CD14-positive monocyte (primary cell): ENCODE results near the gene C5AR2. TPM values are rescaled to one million over a fixed set of nuclear protein-coding genes. Genes with fewer than 3 reads are reported as not detected.
"Not testable (repeated sequence)": the region's sequence is repeated elsewhere in the genome, so short reads cannot be mapped to it uniquely, and the experiment has no call there.

Experiments used
- DNase-seq, 3 donors: peaks; one replicate each; pipeline ENCODE4 v3.0.0-alpha.2; 2011 to 2022
- H2AFZ ChIP-seq: 2 replicates; pipeline ENCODE4 v1.6.0; 2012; ENCODE audit warnings: mild to moderate bottlenecking, low read depth, low read length, inconsistent platforms; ENCODE audit not compliant: insufficient read depth, poor library complexity, severe bottlenecking
- H3K27ac ChIP-seq, 2 donors: 1 replicate in 1 of 2; 2 replicates in 1 of 2; pipeline ENCODE4 v1.5.1; 2012 to 2013; ENCODE audit warnings: low read length in 2 of 2, control low read depth in 1 of 2, inconsistent platforms in 1 of 2, low read depth in 1 of 2, mild to moderate bottlenecking in 1 of 2
- H3K27me3 ChIP-seq, 2 donors: one replicate each; pipeline versions ENCODE4 v1.6.0 to v1.6.1; 2011 to 2013; ENCODE audit warnings: low read length in 2 of 2; ENCODE audit not compliant: control insufficient read depth in 2 of 2, insufficient read depth in 2 of 2
- H3K36me3 ChIP-seq, 2 donors: replicated peaks in 1 of 2; 1 replicate in 1 of 2; 2 replicates in 1 of 2; pipeline versions ENCODE4 v1.5.1 to v1.6.1; 2012 to 2013; ENCODE audit warnings: low read length in 2 of 2, control low read depth in 1 of 2, inconsistent platforms in 1 of 2, mild to moderate bottlenecking in 1 of 2; ENCODE audit not compliant: insufficient read depth in 2 of 2, control insufficient read depth in 1 of 2
- H3K4me1 ChIP-seq, 2 donors: 1 replicate in 1 of 2; 2 replicates in 1 of 2; pipeline versions ENCODE4 v1.5.1 to v1.6.1; 2012 to 2013; ENCODE audit warnings: low read length in 2 of 2, control low read depth in 1 of 2, inconsistent platforms in 1 of 2, mild to moderate bottlenecking in 1 of 2, moderate library complexity in 1 of 2; ENCODE audit not compliant: insufficient read depth in 2 of 2, control insufficient read depth in 1 of 2
- H3K4me2 ChIP-seq: replicated peaks from 2 replicates; pipeline ENCODE3; 2012; ENCODE audit warnings: low read length, moderate library complexity, mild to moderate bottlenecking; ENCODE audit not compliant: poor library complexity, severe bottlenecking; ENCODE audit errors: extremely low read depth
- H3K4me3 ChIP-seq, 3 experiments: fragments of 200-600 bp in 1 of 3; sonication (generic) in 1 of 3; replicated peaks in 1 of 3; 1 replicate in 2 of 3; 2 replicates in 1 of 3; pipeline ENCODE4 v1.5.1; 2011 to 2013; ENCODE audit warnings: low read length in 3 of 3, mild to moderate bottlenecking in 3 of 3, control low read depth in 2 of 3, low read depth in 2 of 3, inconsistent platforms in 1 of 3, moderate library complexity in 1 of 3
- H3K79me2 ChIP-seq: 2 replicates; pipeline ENCODE4 v1.6.0; 2012; ENCODE audit warnings: mild to moderate bottlenecking, control low read depth, inconsistent platforms, low read length, moderate library complexity; ENCODE audit not compliant: insufficient read depth
- H3K9ac ChIP-seq: 2 replicates; pipeline ENCODE4 v1.6.0; 2017; ENCODE audit warnings: low read length, mild to moderate bottlenecking; ENCODE audit not compliant: insufficient read depth, poor library complexity, severe bottlenecking
- H3K9me3 ChIP-seq, 2 donors: replicated peaks in 1 of 2; 1 replicate in 1 of 2; 2 replicates in 1 of 2; pipeline versions ENCODE4 v1.5.1 to v1.6.1; 2012 to 2013; ENCODE audit warnings: low read length in 2 of 2, control low read depth in 1 of 2; ENCODE audit not compliant: control insufficient read depth in 1 of 2, insufficient read depth in 1 of 2
- H4K20me1 ChIP-seq: 2 replicates; pipeline ENCODE4 v1.6.0; 2012; ENCODE audit warnings: mild to moderate bottlenecking, low read length, control low read depth, moderate library complexity; ENCODE audit not compliant: insufficient read depth
- H3K27ac Mint-ChIP-seq, 7 donors: one replicate each; pipeline ENCODE4 v1.8.0; 2020; ENCODE audit warnings: mild to moderate bottlenecking in 7 of 7, mixed read lengths in 7 of 7, moderate library complexity in 6 of 7, inconsistent platforms in 2 of 7
- H3K27me3 Mint-ChIP-seq, 3 donors: one replicate each; pipeline ENCODE4 v1.8.0; 2021 to 2022; ENCODE audit warnings: low read depth in 3 of 3, mild to moderate bottlenecking in 3 of 3, mixed read lengths in 3 of 3, moderate library complexity in 3 of 3, inconsistent platforms in 1 of 3
- H3K36me3 Mint-ChIP-seq, 2 donors: one replicate each; pipeline ENCODE4 v1.8.0; 2020; ENCODE audit warnings: mixed read lengths in 2 of 2, inconsistent platforms in 1 of 2, mild to moderate bottlenecking in 1 of 2
- H3K4me1 Mint-ChIP-seq: one replicate; pipeline ENCODE4 v1.8.0; 2020; ENCODE audit warnings: mild to moderate bottlenecking, mixed read lengths
- H3K4me3 Mint-ChIP-seq, 2 donors: one replicate each; pipeline ENCODE4 v1.8.0; 2020; ENCODE audit warnings: mild to moderate bottlenecking in 2 of 2, mixed read lengths in 2 of 2, moderate library complexity in 1 of 2
- H3K9me3 Mint-ChIP-seq, 7 donors: one replicate each; pipeline ENCODE4 v1.8.0; 2020 to 2022; ENCODE audit warnings: mixed read lengths in 7 of 7, mild to moderate bottlenecking in 6 of 7, moderate library complexity in 6 of 7, inconsistent platforms in 2 of 7
- CTCF ChIP-seq: fragments of 200-600 bp; IDR thresholded peaks from one replicate; pipeline ENCODE4 v1.8.0; 2022; ENCODE audit warnings: antibody characterized with exemption, mild to moderate bottlenecking
- WGBS: methylation state at CpG from one replicate; pipeline ENCODE4 v1.1.5; 2013; ENCODE audit warnings: missing lambda C conversion rate; ENCODE audit not compliant: insufficient coverage; 5-methylcytosine and 5-hydroxymethylcytosine counted together
- intact Hi-C, 2 donors: fragments of 100-400 bp; cut with micrococcal nuclease; formaldehyde crosslinking; loops; one replicate each; pipeline versions ENCODE4 v1.15.0 to v1.15.1; 2023
- polyA plus RNA-seq, 3 donors: library from polyadenylated mRNA; depleted of rRNA in 1 of 3; unstranded in 2 of 3; stranded (reverse) in 1 of 3; fragments of 300-500 nt in 2 of 3; fragments of >200 nt in 1 of 3; fragmentation: Illumina TruSeq in 2 of 3; gene quantifications; 1 replicate in 2 of 3; 2 replicates in 1 of 3; pipeline ENCODE4 v1.2.3, GENCODE V29; 2012 to 2021

The C5AR2 gene
- polyA plus RNA-seq, 3 donors: 2.4 to 46.9 (median 4.3) TPM

- Mint-ChIP-seq H3K27me3 (peaks cover 1 to 4% (median 2%) of the 10 kb centered on the region in 3 donors), H3K4me3 (no peak overlapping the region), H3K27ac (peak overlapping the region; percentile 85 to 99 (median 98)), H3K36me3 (peaks cover 53 to 65% of the 10 kb centered on the region in 2 donors), H3K4me1 (peaks cover 50% of the 10 kb centered on the region), H3K9me3 (peaks cover 0 to 3% (median 0%) of the 10 kb centered on the region in 7 donors)
- H4K20me1 ChIP-seq: no peaks in the 10 kb centered on the region
- peaks cover 54 to 59% of the 10 kb centered on the region in 2 donors for H3K36me3 ChIP-seq
- H3K9ac ChIP-seq: no peak overlapping the region
- H3K4me3 ChIP-seq: no peak overlapping the region
- WGBS: 93% methylated on average over 14 of the region's 14 CpGs
- H3K27ac ChIP-seq: peak overlapping the region in 1 of 2 donors; percentile 65
- no peaks in the 10 kb centered on the region for H3K79me2 ChIP-seq
- no peak overlapping the region for H3K4me2 ChIP-seq
- TF ChIP-seq CTCF: no peak
- H3K4me1 ChIP-seq: peaks cover 46 to 65% of the 10 kb centered on the region in 2 donors
- DNase-seq: no peak
- no peaks in the 10 kb centered on the region for H3K9me3 ChIP-seq
- H2AFZ ChIP-seq: no peak overlapping the region
- no peaks in the 10 kb centered on the region for H3K27me3 ChIP-seq
- intact Hi-C loops: no loop called here
Measured at GRCh38 chr19:47381121-47381520, 49.1 kb downstream of the C5AR2 start.

DNA sequence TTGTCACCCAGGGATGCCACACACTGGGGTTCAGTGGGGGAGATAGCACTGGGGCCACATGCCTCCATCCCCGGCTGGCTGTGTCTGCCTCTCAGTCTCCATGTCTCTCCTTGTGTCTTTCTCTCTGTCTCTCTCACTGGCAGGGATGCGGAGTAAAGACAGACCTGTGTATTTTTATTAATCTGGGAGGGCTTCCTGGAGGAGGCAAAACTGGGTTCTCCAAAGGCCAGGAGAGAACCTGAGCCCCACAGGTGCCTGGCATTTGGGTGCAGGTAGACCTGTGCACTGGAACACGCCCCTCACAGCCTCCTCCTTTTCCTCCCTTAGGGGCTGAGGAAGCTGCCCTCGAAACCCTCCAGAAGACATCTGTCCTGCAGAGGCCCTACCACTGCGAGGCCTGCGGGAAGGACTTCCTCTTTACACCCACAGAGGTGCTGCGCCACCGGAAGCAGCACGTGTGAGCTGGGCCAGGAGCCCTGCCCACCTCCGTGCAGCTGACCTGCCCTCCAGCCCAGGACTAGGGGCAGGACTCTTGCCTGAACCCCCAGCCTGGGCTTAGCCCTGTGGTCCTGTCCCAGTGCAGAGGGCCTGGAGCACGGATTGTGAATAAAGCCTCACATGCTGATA is 49.8 kb downstream of the C5AR2 start:
- Histone ChIP-seq H3K4me3 (no peak overlapping the region), H3K9me3 (no peaks in the 10 kb centered on the region), H3K27me3 (no peaks in the 10 kb centered on the region), H3K36me3 (peaks cover 47 to 53% of the 10 kb centered on the region in 2 donors), H3K27ac (peak overlapping the region; percentile 63 to 65), H4K20me1 (no peaks in the 10 kb centered on the region), H3K4me1 (peaks cover 44 to 63% of the 10 kb centered on the region in 2 donors), H3K4me2 (no peak overlapping the region), H3K9ac (no peak overlapping the region), H2AFZ (no peak overlapping the region), H3K79me2 (no peaks in the 10 kb centered on the region)
- intact Hi-C loops: no loop called here
- Mint-ChIP-seq H3K27ac (peak overlapping the region; percentile 85 to 99 (median 98)), H3K4me3 (no peak overlapping the region), H3K9me3 (peaks cover 0 to 3% (median 0%) of the 10 kb centered on the region in 7 donors), H3K36me3 (peaks cover 48 to 59% of the 10 kb centered on the region in 2 donors), H3K4me1 (peaks cover 50% of the 10 kb centered on the region), H3K27me3 (peaks cover 1 to 4% (median 2%) of the 10 kb centered on the region in 3 donors)
- DNase-seq: peak; percentile 59 to 70 (median 69)
- TF ChIP-seq CTCF: no peak
- WGBS: 14% methylated on average over 10 of the region's 11 CpGs

DNA sequence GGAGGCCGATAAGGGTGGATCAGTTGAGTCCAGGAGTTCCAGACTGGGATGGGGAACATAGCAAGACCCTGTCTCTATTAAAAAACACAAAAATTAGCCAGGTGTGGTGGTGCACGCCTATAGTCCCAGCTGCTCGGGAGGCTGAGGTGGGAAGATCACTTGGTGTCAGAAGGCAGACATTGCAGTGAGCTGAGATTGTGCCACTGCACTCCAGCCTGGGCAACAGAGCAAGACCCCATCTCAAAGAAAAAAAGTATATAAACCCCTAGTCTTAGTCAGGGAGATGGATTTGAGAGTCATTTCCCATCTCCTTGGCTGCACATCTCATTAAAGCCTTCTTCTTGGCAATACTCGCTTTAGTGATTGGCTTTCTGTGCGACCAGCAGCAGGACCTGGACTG is 51.9 kb downstream of the C5AR2 start:
- H3K9ac ChIP-seq, H4K20me1 ChIP-seq, H3K9me3 Mint-ChIP-seq, H3K9me3 ChIP-seq, H3K79me2 ChIP-seq, intact Hi-C loops, H3K27me3 ChIP-seq, DNase-seq, H3K4me2 ChIP-seq, H3K27me3 Mint-ChIP-seq, H3K4me3 ChIP-seq, H2AFZ ChIP-seq: not testable (repeated sequence)
- no CpG with 5 or more reads among the region's 5 CpGs for WGBS
- peaks cover 63 to 77% of the 10 kb centered on the region in 2 donors for H3K4me1 ChIP-seq
- Mint-ChIP-seq H3K4me1 (peaks cover 67% of the 10 kb centered on the region), H3K27ac (peak overlapping the region; percentile 94 to 99 (median 98)), H3K36me3 (peaks cover 37 to 39% of the 10 kb centered on the region in 2 donors), H3K4me3 (peak overlapping the region in 1 of 2 donors; percentile 7)
- H3K27ac ChIP-seq: peak overlapping the region; percentile 65 to 71
- peaks cover 30 to 35% of the 10 kb centered on the region in 2 donors for H3K36me3 ChIP-seq
